ENCODE measurements around the gene GGNBP2. TPM values are rescaled to one million over a fixed set of nuclear protein-coding genes. Genes with fewer than 3 reads are reported as not detected.
"Not testable (repeated sequence)": the region's sequence is repeated elsewhere in the genome, so short reads cannot be mapped to it uniquely, and the experiment has no call there.

GGNBP2 gene
- total RNA-seq, 3 donors from 2014 or later: 60.6 to 85.5 (median 84.0) TPM

DNA sequence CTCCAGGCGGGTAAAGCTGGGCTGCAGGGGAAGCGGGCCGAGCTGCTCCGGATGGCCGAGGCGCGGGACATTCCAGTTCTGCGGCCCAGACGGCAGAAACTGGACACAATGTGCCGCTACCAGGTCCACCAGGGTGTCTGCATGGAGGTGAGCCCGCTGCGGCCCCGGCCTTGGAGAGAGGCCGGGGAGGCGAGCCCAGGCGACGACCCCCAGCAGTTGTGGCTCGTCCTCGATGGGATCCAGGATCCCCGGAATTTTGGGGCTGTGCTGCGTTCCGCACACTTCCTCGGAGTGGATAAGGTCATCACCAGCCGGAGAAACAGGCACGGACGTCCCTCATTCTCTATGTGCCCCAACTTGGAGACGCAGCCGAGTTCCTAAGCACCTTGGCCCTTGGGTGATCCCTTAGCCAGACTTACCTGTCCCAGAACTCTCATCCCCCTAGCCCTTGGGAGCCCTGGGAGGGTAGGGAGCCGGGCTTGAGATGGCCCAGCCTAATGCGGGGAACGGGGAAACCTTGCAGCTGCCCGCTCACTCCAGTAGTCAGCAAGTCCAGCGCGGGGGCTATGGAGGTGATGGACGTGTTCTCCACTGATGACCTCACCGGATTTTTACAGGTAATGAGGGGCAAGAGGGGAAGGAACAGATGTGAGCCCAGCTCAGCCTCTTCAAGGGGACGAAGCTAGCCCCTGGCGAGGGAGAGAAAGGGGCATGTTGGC is 57.5 kb downstream of the GGNBP2 start:
- TF ChIP-seq POLR2AphosphoS5 (IDR thresholded peaks at IDR 0.05): no peak
- TF ChIP-seq, protein P1, sequence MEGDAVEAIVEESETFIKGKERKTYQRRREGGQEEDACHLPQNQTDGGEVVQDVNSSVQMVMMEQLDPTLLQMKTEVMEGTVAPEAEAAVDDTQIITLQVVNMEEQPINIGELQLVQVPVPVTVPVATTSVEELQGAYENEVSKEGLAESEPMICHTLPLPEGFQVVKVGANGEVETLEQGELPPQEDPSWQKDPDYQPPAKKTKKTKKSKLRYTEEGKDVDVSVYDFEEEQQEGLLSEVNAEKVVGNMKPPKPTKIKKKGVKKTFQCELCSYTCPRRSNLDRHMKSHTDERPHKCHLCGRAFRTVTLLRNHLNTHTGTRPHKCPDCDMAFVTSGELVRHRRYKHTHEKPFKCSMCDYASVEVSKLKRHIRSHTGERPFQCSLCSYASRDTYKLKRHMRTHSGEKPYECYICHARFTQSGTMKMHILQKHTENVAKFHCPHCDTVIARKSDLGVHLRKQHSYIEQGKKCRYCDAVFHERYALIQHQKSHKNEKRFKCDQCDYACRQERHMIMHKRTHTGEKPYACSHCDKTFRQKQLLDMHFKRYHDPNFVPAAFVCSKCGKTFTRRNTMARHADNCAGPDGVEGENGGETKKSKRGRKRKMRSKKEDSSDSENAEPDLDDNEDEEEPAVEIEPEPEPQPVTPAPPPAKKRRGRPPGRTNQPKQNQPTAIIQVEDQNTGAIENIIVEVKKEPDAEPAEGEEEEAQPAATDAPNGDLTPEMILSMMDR (IDR thresholded peaks at IDR 0.05): no peak
- TF ChIP-seq POLR2A (IDR thresholded peaks at IDR 0.05): no peak
- Histone ChIP-seq H3K27ac (peak overlapping the region; percentile 72 to 86), H3K4me1 (peaks cover 3 to 7% of the 10 kb centered on the region in 2 donors), H3K36me3 (no peaks in the 10 kb centered on the region), H3K9me3 (no peaks in the 10 kb centered on the region), H3K27me3 (no peaks in the 10 kb centered on the region), H3K4me3 (peak overlapping the region; percentile 57 to 92 (median 88))
- intact Hi-C loops (cut with DNase I; ENCODE audit: low total_unique reads): loop anchor here (5.0 kb wide), 1 partner anchor 910 kb away; no protein-coding TSS in a partner anchor
- DNase-seq (ENCODE audit: low spot score in 2 of 2): peak in 1 of 2 donors; percentile 51

GRCh38 chr17:36602924-36603384 is 58.2 kb downstream of the GGNBP2 start:
- TF ChIP-seq, protein P1 (IDR thresholded peaks at IDR 0.05): peak in 2 of 3 donors; percentile 39 to 53
- TF ChIP-seq POLR2AphosphoS5 (IDR thresholded peaks at IDR 0.05): no peak
- no peaks in the 10 kb centered on the region for H3K27me3 ChIP-seq
- DNase-seq (ENCODE audit: low spot score in 2 of 2): peak in 1 of 2 donors; percentile 49
- H3K27ac ChIP-seq: no peak overlapping the region
- H3K4me1 ChIP-seq: peaks cover 3 to 7% of the 10 kb centered on the region in 2 donors
- H3K4me3 ChIP-seq: peak overlapping the region; percentile 57 to 92 (median 88)
- H3K9me3 ChIP-seq: no peaks in the 10 kb centered on the region
- H3K36me3 ChIP-seq: no peaks in the 10 kb centered on the region
- intact Hi-C loops (cut with DNase I; ENCODE audit: low total_unique reads): loop anchor here (5.0 kb wide), 1 partner anchor 909 kb away; no protein-coding TSS in a partner anchor

DNA sequence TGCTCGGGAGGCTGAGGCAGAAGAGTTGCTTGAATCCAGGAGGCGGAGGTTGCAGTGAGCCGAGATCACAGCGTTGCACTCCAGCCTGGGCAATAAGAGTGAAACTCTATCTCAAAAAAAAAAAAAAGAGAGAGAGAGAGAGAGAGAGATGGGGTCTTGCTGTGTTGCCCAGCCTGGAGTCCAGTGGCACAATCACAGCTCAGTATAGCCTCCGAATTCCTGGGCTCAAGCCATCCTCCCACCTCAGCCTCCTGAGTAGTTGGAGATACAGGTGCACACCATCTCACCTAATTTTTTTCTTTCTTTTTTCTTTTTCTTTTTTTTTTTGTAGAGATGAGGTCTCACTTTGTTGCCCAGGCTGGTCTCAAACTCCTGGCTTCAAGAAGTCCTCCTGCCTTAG is 60.3 kb downstream of the GGNBP2 start:
- not testable (repeated sequence) for H3K36me3 ChIP-seq; H3K4me1 ChIP-seq; DNase-seq (ENCODE audit: low spot score in 2 of 2); H3K9me3 ChIP-seq; H3K27ac ChIP-seq; H3K27me3 ChIP-seq; H3K4me3 ChIP-seq
- intact Hi-C loops (cut with DNase I; ENCODE audit: low total_unique reads): loop anchor here (5.0 kb wide), 1 partner anchor 1712 kb away; no protein-coding TSS in a partner anchor

GRCh38 chr17:36608280-36608679 is 63.6 kb downstream of the GGNBP2 start:
- H3K4me1 ChIP-seq: no peaks in the 10 kb centered on the region
- H3K9me3 ChIP-seq: no peaks in the 10 kb centered on the region
- TF ChIP-seq POLR2AphosphoS5 (IDR thresholded peaks at IDR 0.05): no peak
- TF ChIP-seq, protein P1 (IDR thresholded peaks at IDR 0.05): no peak
- no peak overlapping the region for H3K4me3 ChIP-seq
- H3K36me3 ChIP-seq: no peaks in the 10 kb centered on the region
- DNase-seq (ENCODE audit: low spot score in 2 of 2): no peak
- intact Hi-C loops (cut with DNase I; ENCODE audit: low total_unique reads): loop anchor here (5.0 kb wide), 1 partner anchor 1709 kb away; no protein-coding TSS in a partner anchor
- no peaks in the 10 kb centered on the region for H3K27me3 ChIP-seq
- no peak overlapping the region for H3K27ac ChIP-seq

GRCh38 chr17:36608794-36609497 is 64.2 kb downstream of the GGNBP2 start:
- intact Hi-C loops (cut with DNase I; ENCODE audit: low total_unique reads): loop anchor here (5.0 kb wide), 1 partner anchor 1708 kb away; no protein-coding TSS in a partner anchor
- no peak for DNase-seq (ENCODE audit: low spot score in 2 of 2)
- Histone ChIP-seq H3K9me3 (no peaks in the 10 kb centered on the region), H3K27ac (no peak overlapping the region), H3K36me3 (no peaks in the 10 kb centered on the region), H3K4me1 (no peaks in the 10 kb centered on the region), H3K4me3 (peak overlapping the region in 1 of 3 donors; percentile 7), H3K27me3 (no peaks in the 10 kb centered on the region)
- TF ChIP-seq, protein P1 (IDR thresholded peaks at IDR 0.05): peak in 1 of 3 donors; percentile 13
- TF ChIP-seq POLR2A (IDR thresholded peaks at IDR 0.05) (no peak), POLR2AphosphoS5 (IDR thresholded peaks at IDR 0.05) (no peak)
